GM19025 (cell line): ENCODE results near the gene TRAK1.

Experiments used
- ATAC-seq: cut with Tn5 transposase; IDR thresholded peaks from one replicate; pipeline ENCODE4 v1.9.1; 2021; ENCODE audit warnings: mild to moderate bottlenecking, low read depth, moderate library complexity; ENCODE audit not compliant: unreplicated experiment

Gene TRAK1

GRCh38 chr3:42067326-42067725 is 23.8 kb upstream of the TRAK1 start:
- ATAC-seq, result peak; percentile 83

GRCh38 chr3:42068303-42069088 is 22.7 kb upstream of the TRAK1 start:
- no peak for ATAC-seq

- no peak for ATAC-seq
These were observed 21.1 kb upstream of the TRAK1 start for GRCh38 chr3:42070089-42070488.

GRCh38 chr3:42070524-42070923 is 20.6 kb upstream of the TRAK1 start:
- ATAC-seq, result no peak

GRCh38 chr3:42071904-42072812 is 19.0 kb upstream of the TRAK1 start:
- no peak for ATAC-seq

- no peak for ATAC-seq
These were observed 18.3 kb upstream of the TRAK1 start for GRCh38 chr3:42072831-42073301.

- ATAC-seq, result no peak
These were observed 13.4 kb upstream of the TRAK1 start for GRCh38 chr3:42077785-42078184.

- no peak for ATAC-seq
These were observed 12.5 kb upstream of the TRAK1 start for GRCh38 chr3:42078677-42079076.

- ATAC-seq, result no peak
These were observed 11.3 kb upstream of the TRAK1 start for GRCh38 chr3:42079701-42080452.

- peak; percentile 45 for ATAC-seq
These were observed 10.7 kb upstream of the TRAK1 start for GRCh38 chr3:42080453-42080872.

- ATAC-seq, result no peak
These were observed 9.2 kb upstream of the TRAK1 start for GRCh38 chr3:42081838-42082473.

GRCh38 chr3:42084586-42084985 is 6.6 kb upstream of the TRAK1 start:
- no peak for ATAC-seq

GRCh38 chr3:42085641-42086376 is 5.3 kb upstream of the TRAK1 start:
- no peak for ATAC-seq

GRCh38 chr3:42088803-42089530 is 2.2 kb upstream of the TRAK1 start:
- ATAC-seq, result no peak

GRCh38 chr3:42092006-42092405 is 849 bp downstream of the TRAK1 start:
- ATAC-seq, result no peak

- peak; percentile 60 for ATAC-seq
These were observed 3.0 kb downstream of the TRAK1 start for GRCh38 chr3:42094128-42094527.

GRCh38 chr3:42094691-42095391 is 3.7 kb downstream of the TRAK1 start:
- ATAC-seq, result no peak

GRCh38 chr3:42095540-42095939 is 4.4 kb downstream of the TRAK1 start:
- ATAC-seq, result no peak
